H54 (cell line): ENCODE results near the gene TPRX2.
"Not testable (repeated sequence)": the region's sequence is repeated elsewhere in the genome, so short reads cannot be mapped to it uniquely, and the experiment has no call there.

Source experiments
- DNase-seq: peaks from one replicate; pipeline ENCODE4 v3.0.0; 2011; ENCODE audit warnings: low spot score, mixed read lengths; ENCODE audit not compliant: insufficient read length
- FAIRE-seq: peaks from 3 replicates; lab custom pipeline; 2011; peaks lifted over from hg19 to GRCh38; lab: Jason Lieb, UNC
- POLR2A ChIP-seq: IDR thresholded peaks from 2 replicates; pipeline ENCODE4 v1.6.1; 2011; ENCODE audit warnings: low read depth, mild to moderate bottlenecking, low read length

Gene TPRX2

GRCh38 chr19:47842941-47843340, 16.1 kb upstream of the TPRX2 start:
- no peak for FAIRE-seq
- DNase-seq, result no peak
- TF ChIP-seq POLR2A, result no peak

- no peak for DNase-seq
- TF ChIP-seq POLR2A, result no peak
- no peak for FAIRE-seq
Measured at GRCh38 chr19:47848425-47848822, 10.6 kb upstream of the TPRX2 start.

- peak; percentile 21 for DNase-seq
- no peak for FAIRE-seq
- no peak for TF ChIP-seq POLR2A
Measured at GRCh38 chr19:47848823-47849473, 10.1 kb upstream of the TPRX2 start.

- no peak for FAIRE-seq
- DNase-seq, result no peak
Measured at GRCh38 chr19:47853003-47853402, 6.0 kb upstream of the TPRX2 start.

GRCh38 chr19:47854459-47854858, 4.6 kb upstream of the TPRX2 start:
- FAIRE-seq, result no peak
- no peak for DNase-seq
- no peak for TF ChIP-seq POLR2A

More at GRCh38 chr19:47853003-47853402, 6.0 kb upstream of the TPRX2 start:
- TF ChIP-seq POLR2A, result no peak

GRCh38 chr19:47858231-47858630, 804 bp upstream of the TPRX2 start:
- peak; percentile 38 for FAIRE-seq

GRCh38 chr19:47859838-47860237, 803 bp downstream of the TPRX2 start:
- FAIRE-seq, DNase-seq: not testable (repeated sequence)

More at GRCh38 chr19:47858231-47858630, 804 bp upstream of the TPRX2 start:
- DNase-seq, result peak; percentile 54

- FAIRE-seq, result no peak
- DNase-seq, result no peak
- TF ChIP-seq POLR2A, result no peak
Measured at GRCh38 chr19:47860602-47861297, 1.7 kb downstream of the TPRX2 start.

- no peak for FAIRE-seq
- TF ChIP-seq POLR2A, result no peak
- DNase-seq, result no peak
Measured at GRCh38 chr19:47861630-47862029, 2.6 kb downstream of the TPRX2 start.

- DNase-seq, result peak; percentile 82
- FAIRE-seq, result no peak
- TF ChIP-seq POLR2A, result no peak
Measured at GRCh38 chr19:47863514-47863936, 4.5 kb downstream of the TPRX2 start.

- TF ChIP-seq POLR2A, result no peak
- no peak for FAIRE-seq
- DNase-seq, result no peak
Measured at GRCh38 chr19:47865166-47865565, 6.1 kb downstream of the TPRX2 start.

GRCh38 chr19:47878906-47879305, 19.9 kb downstream of the TPRX2 start:
- TF ChIP-seq POLR2A, result no peak
- FAIRE-seq (no peak), DNase-seq (no peak)

GRCh38 chr19:47879385-47879784, 20.4 kb downstream of the TPRX2 start:
- DNase-seq, FAIRE-seq: not testable (repeated sequence)

GRCh38 chr19:47881757-47882156, 22.7 kb downstream of the TPRX2 start:
- TF ChIP-seq POLR2A, result no peak
- FAIRE-seq (no peak), DNase-seq (no peak)

GRCh38 chr19:47882890-47883289, 23.9 kb downstream of the TPRX2 start:
- no peak for DNase-seq

More at GRCh38 chr19:47882890-47883289, 23.9 kb downstream of the TPRX2 start:
- FAIRE-seq, result no peak
- no peak for TF ChIP-seq POLR2A
